Stomach (tissue), 4 donors: ENCODE data around the gene SEMA5A.

Source experiments
- CTCF ChIP-seq, 7 experiments: fragments of 450-650 bp in 4 of 7; fragments of 200-600 bp in 3 of 7; sonication (generic) in 3 of 7; IDR thresholded peaks; one replicate each; pipeline ENCODE4 v1.5.1; 2016 to 2019; ENCODE audit warnings: antibody characterized with exemption in 7 of 7, control low read depth in 2 of 7, mild to moderate bottlenecking in 1 of 7
- POLR2A ChIP-seq, 4 donors: fragments of 450-650 bp; IDR thresholded peaks; one replicate each; pipeline ENCODE4 v1.6.1; 2016; ENCODE audit warnings: antibody characterized with exemption in 4 of 4, control low read depth in 2 of 4, mild to moderate bottlenecking in 1 of 4, moderate library complexity in 1 of 4

- TF ChIP-seq CTCF (IDR thresholded peaks at IDR 0.05): no peak
- no peak for TF ChIP-seq POLR2A (IDR thresholded peaks at IDR 0.05)
These were observed 108.1 kb downstream of the SEMA5A start for GRCh38 chr5:9437741-9438240.
